Measurements from ENCODE around the gene ISG20.

The ISG20 gene

DNA sequence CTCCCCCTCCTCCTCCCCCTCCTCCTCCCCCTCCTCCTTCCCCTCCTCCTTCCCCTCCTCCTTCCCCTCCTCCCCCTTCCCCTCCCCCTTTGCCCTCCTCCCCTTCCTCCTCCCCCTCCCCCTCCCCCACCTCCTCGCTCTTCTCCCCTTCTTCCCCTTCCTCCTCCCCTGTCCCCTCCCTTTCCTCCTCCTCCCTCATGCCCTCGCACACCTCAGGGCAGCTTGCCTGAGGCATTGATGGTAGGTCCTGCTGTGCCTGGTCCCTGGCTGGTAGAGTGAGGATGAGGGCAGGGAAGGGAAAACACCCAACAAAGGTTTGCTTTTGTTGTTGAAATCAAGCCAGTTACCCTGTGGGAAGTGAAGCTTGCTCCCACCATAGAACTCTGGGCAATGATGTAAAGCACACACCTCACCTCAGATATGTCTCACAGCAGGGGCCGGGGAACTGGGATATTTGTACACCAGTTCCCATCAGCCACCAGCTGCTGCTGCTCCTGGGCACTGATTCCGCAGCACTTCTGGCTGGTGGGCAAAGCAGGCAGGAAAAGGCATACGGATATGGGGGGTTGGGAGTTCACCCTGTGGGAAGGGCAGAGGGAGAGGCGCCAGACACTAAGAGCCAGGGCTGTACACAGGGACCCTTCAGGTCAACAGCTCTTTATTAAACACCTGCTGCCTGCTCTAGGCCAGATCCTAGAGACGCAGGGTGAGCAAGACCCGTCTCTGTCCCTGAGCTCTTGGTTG is 13.8 kb downstream of the ISG20 start:
- in situ Hi-C loops (cut with MboI; ENCODE audit: low sequenced_read_pairs) = no loop called here

GRCh38 chr15:88653200-88654064 is 14.6 kb downstream of the ISG20 start:
- in situ Hi-C loops (cut with MboI; ENCODE audit: low sequenced_read_pairs) = no loop called here

DNA sequence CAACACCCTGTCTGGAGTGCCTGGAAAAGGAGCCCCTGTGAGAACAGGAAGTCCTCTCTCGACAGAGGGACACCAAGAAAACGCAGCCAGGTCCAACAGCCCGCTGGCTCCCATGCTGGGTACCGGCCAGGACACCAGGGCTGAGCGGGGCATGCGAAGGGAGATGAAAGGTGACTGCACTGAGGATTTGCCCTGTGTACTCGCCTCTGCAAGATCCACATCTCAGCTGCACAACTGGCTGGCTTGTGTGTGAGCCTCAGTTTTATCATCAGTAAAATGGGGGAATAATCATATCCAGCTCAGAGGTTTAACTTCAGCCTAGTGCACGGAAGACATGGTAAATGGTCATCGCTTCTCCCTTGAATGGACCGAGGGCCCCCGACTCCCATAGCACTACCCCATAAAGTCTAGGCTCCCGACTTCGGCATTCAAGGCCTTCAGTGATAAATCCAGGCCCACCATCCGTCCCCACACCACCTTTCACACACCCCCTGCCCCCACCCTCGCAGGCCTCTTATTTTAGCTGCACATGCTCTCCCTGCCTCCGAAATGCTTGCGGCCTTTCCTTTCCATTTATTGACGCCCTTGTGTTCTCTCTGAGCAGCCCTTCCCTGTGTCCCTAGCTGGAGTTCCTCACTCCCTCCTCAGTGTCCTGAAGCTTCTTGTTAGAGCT is 15.8 kb downstream of the ISG20 start:
- in situ Hi-C loops (cut with MboI; ENCODE audit: low sequenced_read_pairs) = no loop called here

GRCh38 chr15:88655103-88655553 is 16.3 kb downstream of the ISG20 start:
- in situ Hi-C loops (cut with MboI; ENCODE audit: low sequenced_read_pairs) = no loop called here

DNA sequence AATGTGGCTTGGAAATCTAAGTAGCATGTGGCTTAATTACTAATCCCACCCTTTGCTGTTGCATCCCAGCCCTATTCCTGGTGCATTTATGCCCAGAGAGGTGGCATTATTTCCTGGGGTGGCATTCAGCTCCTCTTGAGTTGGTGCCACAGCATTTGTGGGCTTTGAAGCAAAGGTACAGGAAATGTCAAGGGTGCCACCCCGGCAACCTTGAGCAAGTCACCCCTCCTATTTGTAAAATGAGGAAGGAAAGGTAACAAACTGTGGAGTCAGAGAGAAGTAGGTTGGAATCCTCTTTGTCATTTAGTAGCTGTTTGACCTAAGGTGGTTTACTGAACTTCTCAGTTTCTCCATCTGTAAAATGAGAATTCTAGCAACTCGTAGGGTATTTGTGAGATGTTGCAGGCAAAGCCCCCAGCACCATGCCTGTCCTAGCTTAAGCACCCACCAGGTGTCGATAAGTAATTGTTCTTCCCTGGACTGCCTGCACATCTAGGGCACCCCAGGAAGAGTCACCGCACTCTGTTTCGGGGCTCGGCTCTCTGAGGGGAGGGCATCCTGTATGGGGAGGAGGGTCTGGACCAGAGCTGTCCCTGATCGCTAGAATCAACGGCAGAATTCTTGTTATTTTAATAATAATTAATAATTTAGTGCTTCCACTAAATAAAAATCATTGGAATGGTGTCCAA is 17.1 kb downstream of the ISG20 start:
- in situ Hi-C loops (cut with MboI; ENCODE audit: low sequenced_read_pairs) = no loop called here

DNA sequence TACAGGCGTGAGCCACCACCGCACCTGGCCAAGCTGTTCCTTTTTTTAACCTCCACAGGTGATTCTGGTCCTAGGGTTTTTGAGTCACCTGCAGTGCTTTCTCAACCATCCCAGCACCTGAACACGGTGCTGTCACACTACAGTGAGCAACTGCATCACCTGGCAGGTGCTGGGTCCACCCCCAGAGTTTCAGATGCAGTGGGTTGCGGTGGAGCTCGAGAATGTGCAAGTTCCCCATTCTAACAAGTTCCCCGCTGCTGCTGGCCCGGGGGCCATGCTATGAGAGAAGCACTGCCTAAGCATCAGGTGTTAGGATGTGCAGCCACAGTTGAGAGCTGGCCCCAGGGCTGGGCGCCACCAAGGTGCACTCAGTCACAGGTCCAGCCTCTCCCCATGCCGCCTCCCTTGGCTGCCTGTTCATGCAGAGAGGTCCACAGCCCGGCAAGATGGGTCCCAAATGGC is 18.0 kb downstream of the ISG20 start:
- in situ Hi-C loops (cut with MboI; ENCODE audit: low sequenced_read_pairs) = no loop called here

DNA sequence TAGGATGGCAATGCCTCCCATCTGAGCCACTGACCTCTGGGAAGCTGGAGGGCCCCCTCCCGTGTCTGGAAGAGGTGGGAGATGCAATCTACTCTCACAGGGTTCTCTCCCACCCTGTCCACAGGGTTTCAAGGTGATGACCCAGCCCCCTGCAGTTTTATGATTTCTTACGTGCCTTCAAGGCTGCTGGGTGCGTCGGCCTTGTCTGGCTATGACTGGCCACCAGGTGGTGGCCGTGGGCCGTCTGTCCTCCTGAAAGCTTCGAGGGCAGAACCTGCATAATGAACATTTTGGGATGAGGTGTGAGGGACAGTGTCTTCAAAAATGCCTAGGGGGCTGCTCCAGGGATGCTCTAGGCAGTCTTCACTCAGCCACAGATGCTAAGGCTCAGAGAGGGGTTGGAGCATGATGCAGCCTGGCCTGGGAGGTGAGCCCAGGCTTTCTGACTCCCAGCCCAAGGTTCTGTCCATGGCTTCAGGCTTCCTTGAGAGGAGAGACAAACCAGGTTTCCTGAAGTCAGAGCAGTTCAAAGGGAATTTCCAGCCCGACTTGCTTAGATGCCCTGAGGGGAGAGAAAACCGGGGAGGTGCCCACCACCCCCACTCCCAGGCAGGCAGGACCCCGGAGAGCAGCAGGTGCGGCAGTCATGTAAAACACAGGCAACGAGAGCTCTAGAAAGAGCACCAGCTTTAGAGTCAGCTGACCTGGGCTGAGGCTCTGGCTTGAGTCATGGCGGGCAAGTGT is 18.7 kb downstream of the ISG20 start:
- in situ Hi-C loops (cut with MboI; ENCODE audit: low sequenced_read_pairs) = no loop called here

- in situ Hi-C loops (cut with MboI; ENCODE audit: low sequenced_read_pairs) = no loop called here
Observed at GRCh38 chr15:88658070-88658965, 19.5 kb downstream of the ISG20 start.

DNA sequence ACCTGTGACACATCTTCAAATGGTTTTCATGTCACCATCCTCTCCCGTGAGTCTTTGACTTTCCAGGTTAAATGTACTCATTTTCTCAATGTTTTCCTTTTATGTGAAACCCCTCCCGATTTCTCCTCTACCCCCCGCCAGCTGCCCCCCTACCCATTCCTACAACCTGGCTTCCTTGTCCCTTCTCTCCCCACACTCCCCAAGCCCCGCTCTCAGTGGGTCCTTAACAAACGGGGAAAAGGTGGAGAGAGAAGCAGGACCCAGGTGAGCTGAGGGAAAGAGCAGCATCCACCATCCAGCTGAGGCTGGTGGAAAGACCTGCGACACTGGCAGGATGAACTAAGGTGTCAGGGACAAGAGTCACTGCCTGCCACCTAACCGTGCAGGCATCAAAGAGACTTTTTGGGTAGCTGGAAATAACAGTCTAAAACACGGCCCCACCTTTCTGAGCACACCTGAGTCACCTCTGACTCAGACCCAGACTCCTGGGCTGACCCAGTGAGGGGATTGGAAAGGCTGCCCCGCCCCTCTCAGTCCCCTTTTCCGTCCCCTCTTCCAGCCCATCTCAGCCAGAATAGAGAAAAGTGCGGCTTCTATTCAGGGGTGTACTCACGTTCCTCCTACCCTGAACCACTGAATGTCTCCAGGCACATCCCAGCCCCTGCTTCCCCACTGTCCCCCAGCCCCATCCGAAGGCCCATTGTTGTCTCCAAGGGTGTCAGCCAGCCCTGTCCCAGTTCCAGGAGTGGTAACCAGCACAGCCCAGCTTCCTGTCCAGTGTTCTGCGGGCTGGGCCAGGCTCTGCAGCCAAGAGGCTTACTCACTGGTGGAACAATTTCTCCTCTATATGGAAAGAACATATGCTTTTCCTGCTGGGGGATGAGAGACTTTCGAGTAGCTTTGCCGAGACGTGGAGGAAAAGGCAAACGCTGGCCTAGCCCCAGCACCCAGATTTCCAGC is 20.4 kb downstream of the ISG20 start:
- in situ Hi-C loops (cut with MboI; ENCODE audit: low sequenced_read_pairs) = no loop called here

GRCh38 chr15:88661041-88661700 is 22.4 kb downstream of the ISG20 start:
- in situ Hi-C loops (cut with MboI; ENCODE audit: low sequenced_read_pairs) = no loop called here

GRCh38 chr15:88661761-88662556 is 23.1 kb downstream of the ISG20 start:
- in situ Hi-C loops (cut with MboI; ENCODE audit: low sequenced_read_pairs) = no loop called here

GRCh38 chr15:88663141-88663621 is 24.4 kb downstream of the ISG20 start:
- in situ Hi-C loops (cut with MboI; ENCODE audit: low sequenced_read_pairs) = no loop called here

- in situ Hi-C loops (cut with MboI; ENCODE audit: low sequenced_read_pairs) = no loop called here
Observed at GRCh38 chr15:88664151-88664778, 25.4 kb downstream of the ISG20 start.

GRCh38 chr15:88674661-88675060 is 35.8 kb downstream of the ISG20 start:
- in situ Hi-C loops (cut with MboI; ENCODE audit: low sequenced_read_pairs) = no loop called here

DNA sequence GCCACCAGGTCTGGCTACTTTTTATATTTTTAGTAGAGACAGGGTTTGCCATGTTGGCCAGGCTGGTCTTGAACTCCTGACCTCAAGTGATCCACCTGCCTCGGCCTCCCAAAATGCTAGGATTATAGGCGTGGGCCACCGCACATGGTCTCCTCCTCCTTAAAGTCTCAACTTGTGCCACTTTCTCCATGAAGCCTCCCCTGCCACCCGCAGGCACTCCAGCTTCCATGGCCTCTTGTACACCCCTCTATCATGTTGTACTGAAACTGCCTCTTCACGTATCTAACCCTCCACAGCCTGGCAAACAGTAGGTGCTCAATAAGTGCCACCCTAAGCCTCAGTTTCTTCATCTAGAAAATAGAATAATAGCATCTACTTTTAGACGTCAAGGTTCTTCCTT is 39.9 kb downstream of the ISG20 start:
- in situ Hi-C loops (cut with MboI; ENCODE audit: low sequenced_read_pairs) = no loop called here
